Measurements from ENCODE around the gene DCBLD1. TPM values are rescaled to one million over a fixed set of nuclear protein-coding genes. Genes with fewer than 3 reads are reported as not detected.

DCBLD1 gene
- total RNA-seq, 4 donors from 2014 or later: 19.8 to 35.0 (median 27.8) TPM

- Histone ChIP-seq H3K36me3 (peaks cover 0 to 14% (median 0%) of the 10 kb centered on the region in 3 donors), H3K27ac (no peak overlapping the region), H3K4me1 (peaks cover 0 to 20% (median 7%) of the 10 kb centered on the region in 4 donors), H3K27me3 (no peaks in the 10 kb centered on the region), H3K9me3 (no peaks in the 10 kb centered on the region), H3K4me3 (no peak overlapping the region)
- DNase-seq: no peak
- TF ChIP-seq CTCF (IDR thresholded peaks at IDR 0.05): no peak
- no peak for TF ChIP-seq POLR2A (IDR thresholded peaks at IDR 0.05)
Observed at GRCh38 chr6:117597755-117598154, 115.3 kb downstream of the DCBLD1 start.

Small RNAs within 50 kb of the gene (small RNA-seq; reads per million reads assigned to genes)
- 0 reads per million in 2 donors for gene RNU6-253P

Other genes with a start within 250 kb of the DCBLD1 start
- gene VGLL2, start 217.1 kb upstream of the DCBLD1 start, total RNA-seq: not detected
- gene ROS1, start 56.7 kb upstream of the DCBLD1 start, total RNA-seq: under 1 TPM in 3 of 4 donors, not detected in 1; 0.18 to 0.94 (median 0.47) TPM
- 10 to 100 TPM; 16.6 to 23.9 (median 18.4) TPM for gene GOPC, start 119.8 kb downstream of the DCBLD1 start, total RNA-seq
- gene NUS1, start 192.8 kb downstream of the DCBLD1 start, total RNA-seq: 10 to 100 TPM; 13.1 to 19.0 (median 17.1) TPM

Data from Peyer's patch (tissue), 4 donors.